GM04504 (cell line): Measurements from ENCODE around the gene SNX20.

ENCODE experiments used
- DNase-seq: peaks from one replicate; pipeline ENCODE4 v3.0.0-alpha.2; 2012; ENCODE audit warnings: low read depth

Gene SNX20

GRCh38 chr16:50681021-50681885, at the start of gene SNX20:
Gene SNX20 (minus strand): TSS chr16:50681312. CDS start chr16:50677526, 3,786 bp downstream.
- DNase-seq = no peak

GRCh38 chr16:50724306-50724705, 43.2 kb upstream of the SNX20 start:
- no peak for DNase-seq

- DNase-seq = no peak
These were observed 41.8 kb upstream of the SNX20 start for GRCh38 chr16:50722960-50723359.

- no peak for DNase-seq
These were observed 41.3 kb upstream of the SNX20 start for GRCh38 chr16:50722405-50722737.

- no peak for DNase-seq
These were observed 40.7 kb upstream of the SNX20 start for GRCh38 chr16:50721549-50722404.

- DNase-seq = no peak
These were observed 38.6 kb upstream of the SNX20 start for GRCh38 chr16:50719401-50720337.

GRCh38 chr16:50718761-50719400, 37.8 kb upstream of the SNX20 start:
- no peak for DNase-seq

GRCh38 chr16:50718061-50718760, 37.1 kb upstream of the SNX20 start:
- no peak for DNase-seq

- no peak for DNase-seq
These were observed 36.4 kb upstream of the SNX20 start for GRCh38 chr16:50717494-50717893.

GRCh38 chr16:50717091-50717490, 36.0 kb upstream of the SNX20 start:
- no peak for DNase-seq

- no peak for DNase-seq
These were observed 31.8 kb upstream of the SNX20 start for GRCh38 chr16:50712956-50713355.

GRCh38 chr16:50712560-50712898, 31.4 kb upstream of the SNX20 start:
- no peak for DNase-seq

- DNase-seq = no peak
These were observed 30.9 kb upstream of the SNX20 start for GRCh38 chr16:50711862-50712559.

GRCh38 chr16:50711040-50711439, 29.9 kb upstream of the SNX20 start:
- DNase-seq = no peak

GRCh38 chr16:50709980-50710379, 28.9 kb upstream of the SNX20 start:
- no peak for DNase-seq

GRCh38 chr16:50709061-50709684, 28.1 kb upstream of the SNX20 start:
- DNase-seq = no peak

- no peak for DNase-seq
These were observed 27.4 kb upstream of the SNX20 start for GRCh38 chr16:50708373-50709060.

- no peak for DNase-seq
These were observed 25.1 kb upstream of the SNX20 start for GRCh38 chr16:50706250-50706649.

- no peak for DNase-seq
These were observed 24.5 kb upstream of the SNX20 start for GRCh38 chr16:50705436-50706110.
